ENCODE results near the gene LDLRAD1. TPM values are rescaled to one million over a fixed set of nuclear protein-coding genes. Genes with fewer than 3 reads are reported as not detected.
A peak's percentile ranks its signal among the peaks of the same experiment; 100 is the strongest.

The LDLRAD1 gene
- total RNA-seq, 1 experiment from 2014 or later, result not detected

DNA sequence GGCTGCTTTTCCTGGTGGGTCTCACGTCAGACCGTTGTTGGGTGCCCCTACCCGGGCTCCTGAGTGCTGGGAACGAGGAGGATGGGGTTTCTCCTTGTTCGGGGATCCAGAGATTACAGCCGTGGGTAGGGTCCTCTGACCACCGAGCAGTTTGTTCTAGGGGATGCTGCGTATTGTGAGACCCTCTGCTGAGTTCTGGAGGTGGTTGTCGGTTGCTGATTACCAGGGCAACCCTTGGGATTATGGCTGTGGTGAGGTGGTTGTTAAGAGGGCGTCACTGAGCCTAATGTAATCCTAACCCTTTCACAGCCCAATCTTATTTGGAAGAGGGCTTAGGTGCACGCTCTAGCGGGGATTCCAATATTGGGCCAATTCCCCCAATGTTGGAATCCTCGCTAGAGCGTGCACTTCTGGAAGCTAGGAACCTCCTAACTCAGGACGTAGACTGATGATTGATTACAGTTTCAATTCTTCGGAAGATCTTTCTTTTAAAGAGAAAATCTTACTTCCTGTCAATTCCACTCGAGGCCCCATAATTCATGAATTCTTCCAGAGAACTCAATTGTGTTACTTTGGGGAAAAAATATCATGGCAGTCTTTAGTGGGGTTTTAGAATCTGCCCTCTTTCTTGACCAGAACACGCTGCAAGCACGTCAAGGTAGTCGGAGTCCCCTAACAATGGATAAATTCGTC, 35.9 kb upstream of the LDLRAD1 start:
- Histone ChIP-seq H3K23me2 (ENCODE audit: insufficient read length, low read depth, low read length, poor library complexity, severe bottlenecking) (peaks cover 11% of the 10 kb centered on the region), H2BK20ac (ENCODE audit: low read depth, low read length, poor library complexity, severe bottlenecking) (no peak overlapping the region), H3K18ac (ENCODE audit: insufficient read length, low read depth, low read length) (peak overlapping the region; percentile 12), H3K14ac (ENCODE audit: insufficient read depth, low read length) (0 out of 2 replicates have a peak overlapping the region, but pooled peaks have one; percentile 27), H3K23ac (ENCODE audit: insufficient read length, low read depth, low read length) (no peak overlapping the region), H3K79me1 (ENCODE audit: insufficient read depth, low read depth, low read length, poor library complexity, severe bottlenecking) (peaks cover 2% of the 10 kb centered on the region), H3K9ac (ENCODE audit: extremely low read depth, insufficient read length, low read length) (peak overlapping the region; percentile 60), H3K4me2 (ENCODE audit: insufficient read depth, insufficient read length, low read length) (peak overlapping the region; percentile 98), H2AK5ac (ENCODE audit: insufficient read length, low read length) (no peak overlapping the region), H3T11ph (ENCODE audit: low read length) (no peak overlapping the region), H4K8ac (replicated peaks; ENCODE audit: insufficient read length, low read depth, low read length) (no peak overlapping the region), H2BK12ac (ENCODE audit: insufficient read length, low read depth, low read length) (no peak overlapping the region), H3K27ac (ENCODE audit: insufficient read length, low read depth, low read length) (no peak overlapping the region), H3K56ac (ENCODE audit: insufficient read length, low read depth, low read length) (no peak overlapping the region), H3K27me3 (ENCODE audit: insufficient read depth, low read length) (no peaks in the 10 kb centered on the region), H2AFZ (ENCODE audit: low read length) (peak overlapping the region; percentile 40), H3K4ac (ENCODE audit: low read depth, low read length) (no peak overlapping the region), H2BK15ac (ENCODE audit: low read depth, low read length) (no peak overlapping the region), H3K79me2 (ENCODE audit: insufficient read depth, low read length) (peaks cover 5% of the 10 kb centered on the region; the same call in 1 of the 2 replicates), H2BK120ac (ENCODE audit: low read depth, low read length, poor library complexity, severe bottlenecking) (no peak overlapping the region), H2BK5ac (ENCODE audit: insufficient read length, low read length) (no peak overlapping the region), H3K9me3 (ENCODE audit: control insufficient read depth, low read depth, low read length) (no peaks in the 10 kb centered on the region), H3K4me1 (ENCODE audit: insufficient read depth, low read length) (no peaks in the 10 kb centered on the region), H4K5ac (ENCODE audit: insufficient read length, low read depth, low read length) (no peak overlapping the region), H4K91ac (ENCODE audit: insufficient read length, low read depth, low read length) (no peak overlapping the region), H4K20me1 (ENCODE audit: control insufficient read depth, insufficient read depth, insufficient read length) (no peaks in the 10 kb centered on the region)
- H3K9me3 Mint-ChIP-seq, result no peaks in the 10 kb centered on the region
- H3K4me1 Mint-ChIP-seq, result peaks cover 7 to 8% of the 10 kb centered on the region in 2 experiments
- no peak overlapping the region for H3K4me3 Mint-ChIP-seq
- TF ChIP-seq, protein P1, sequence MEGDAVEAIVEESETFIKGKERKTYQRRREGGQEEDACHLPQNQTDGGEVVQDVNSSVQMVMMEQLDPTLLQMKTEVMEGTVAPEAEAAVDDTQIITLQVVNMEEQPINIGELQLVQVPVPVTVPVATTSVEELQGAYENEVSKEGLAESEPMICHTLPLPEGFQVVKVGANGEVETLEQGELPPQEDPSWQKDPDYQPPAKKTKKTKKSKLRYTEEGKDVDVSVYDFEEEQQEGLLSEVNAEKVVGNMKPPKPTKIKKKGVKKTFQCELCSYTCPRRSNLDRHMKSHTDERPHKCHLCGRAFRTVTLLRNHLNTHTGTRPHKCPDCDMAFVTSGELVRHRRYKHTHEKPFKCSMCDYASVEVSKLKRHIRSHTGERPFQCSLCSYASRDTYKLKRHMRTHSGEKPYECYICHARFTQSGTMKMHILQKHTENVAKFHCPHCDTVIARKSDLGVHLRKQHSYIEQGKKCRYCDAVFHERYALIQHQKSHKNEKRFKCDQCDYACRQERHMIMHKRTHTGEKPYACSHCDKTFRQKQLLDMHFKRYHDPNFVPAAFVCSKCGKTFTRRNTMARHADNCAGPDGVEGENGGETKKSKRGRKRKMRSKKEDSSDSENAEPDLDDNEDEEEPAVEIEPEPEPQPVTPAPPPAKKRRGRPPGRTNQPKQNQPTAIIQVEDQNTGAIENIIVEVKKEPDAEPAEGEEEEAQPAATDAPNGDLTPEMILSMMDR (conservative IDR thresholded peaks at IDR 0.05), result no peak
- no peaks in the 10 kb centered on the region for H3K27me3 Mint-ChIP-seq (ENCODE audit: low read depth)
- H3K36me3 Mint-ChIP-seq (ENCODE audit: insufficient read depth in 1 of 3, low read depth in 3 of 3), result peaks cover 0 to 5% (median 2%) of the 10 kb centered on the region in 3 experiments; a peak in 1 of 7 replicates
- H3K27ac Mint-ChIP-seq, result no peak overlapping the region; a peak in 2 of 7 replicates
- no peak for DNase-seq
- WGBS (ENCODE audit: extremely low coverage, insufficient read length, low lambda C conversion rate), result no CpG with 5 or more reads among the region's 21 CpGs

All from H9 (cell line).